Stomach (tissue), 9 donors: ENCODE measurements around the gene NUP35. TPM values are rescaled to one million over a fixed set of nuclear protein-coding genes. Genes with fewer than 3 reads are reported as not detected.

Experiments
- DNase-seq, 2 donors: peaks; one replicate each; pipeline versions ENCODE4 v3.0.0 to v3.0.0-alpha.2; 2013 to 2019
- H3K27ac ChIP-seq, 5 donors: fragments of 200-600 bp in 4 of 5; sonication (generic) in 4 of 5; one replicate each; pipeline ENCODE4 v1.5.1; 2013 to 2019; ENCODE audit warnings: mild to moderate bottlenecking in 1 of 5, moderate library complexity in 1 of 5
- H3K27me3 ChIP-seq, 3 donors: fragments of 200-600 bp; sonication (generic); one replicate each; pipeline ENCODE4 v1.5.1; 2017 to 2019; ENCODE audit warnings: mixed run types in 1 of 3
- H3K36me3 ChIP-seq, 4 donors: fragments of 200-600 bp; sonication (generic); 1 replicate in 3 of 4; 2 replicates in 1 of 4; pipeline ENCODE4 v1.5.1; 2016 to 2019
- H3K4me1 ChIP-seq, 4 donors: fragments of 200-600 bp; sonication (generic); one replicate each; pipeline ENCODE4 v1.5.1; 2016 to 2019
- H3K4me3 ChIP-seq, 4 donors: fragments of 200-600 bp; sonication (generic) in 3 of 4; one replicate each; pipeline ENCODE4 v1.5.1; 2016 to 2019; ENCODE audit warnings: mild to moderate bottlenecking in 1 of 4
- H3K9me3 ChIP-seq, 4 donors: fragments of 200-600 bp; sonication (generic); one replicate each; pipeline ENCODE4 v1.5.1; 2016 to 2019
- EP300 ChIP-seq: sonication (generic); formaldehyde crosslinking; IDR thresholded peaks from one replicate; pipeline ENCODE4 v1.6.1; 2017; ENCODE audit warnings: antibody characterized with exemption
- POLR2A ChIP-seq, 4 donors: fragments of 450-650 bp; IDR thresholded peaks; one replicate each; pipeline ENCODE4 v1.6.1; 2016; ENCODE audit warnings: antibody characterized with exemption in 4 of 4, control low read depth in 2 of 4, mild to moderate bottlenecking in 1 of 4, moderate library complexity in 1 of 4
- POLR2AphosphoS5 ChIP-seq, 3 donors: sonication (generic); formaldehyde crosslinking; IDR thresholded peaks; one replicate each; pipeline ENCODE4 v1.6.1; 2016; ENCODE audit warnings: antibody characterized with exemption in 3 of 3
- WGBS, 5 donors: extraction: QIAGEN DNeasy Blood & Tissue Kit in 3 of 5; methylation state at CpG; one replicate each; pipeline versions ENCODE4 v1.1.5 to v1.1.7; 2013 to 2018; 5-methylcytosine and 5-hydroxymethylcytosine counted together
- intact Hi-C: fragments of 100-400 bp; cut with DNase I; formaldehyde crosslinking; loops from one replicate; pipeline ENCODE4 v1.15.1; 2023; ENCODE audit warnings: low total_unique reads
- polyA plus RNA-seq, 3 donors: library from polyadenylated mRNA; stranded (reverse); fragments of 200-250 nt; gene quantifications; one replicate each; pipeline ENCODE4 v1.2.3, GENCODE V29; 2013
- total RNA-seq, 5 donors: library from RNA; depleted of rRNA; stranded (reverse); fragments of >200 nt; gene quantifications; one replicate each; pipeline versions ENCODE4 v1.1.0 to v1.2.3, GENCODE V29; 2014 to 2016
- TF ChIP-seq, protein P1 (sequence below), 7 experiments: fragments of 450-650 bp in 4 of 7; fragments of 200-600 bp in 3 of 7; sonication (generic) in 3 of 7; IDR thresholded peaks; one replicate each; pipeline ENCODE4 v1.5.1; 2016 to 2019; ENCODE audit warnings: antibody characterized with exemption in 7 of 7, control low read depth in 2 of 7, mild to moderate bottlenecking in 1 of 7
- donor health status: healthy with polysubstance abuse.
- donor health status: Bipolar disorder and iron deficiency.
- donor health status: healthy.

The NUP35 gene
- total and polyA plus RNA-seq, 8 donors = 1.4 to 59.5 (median 18.0) TPM

DNA sequence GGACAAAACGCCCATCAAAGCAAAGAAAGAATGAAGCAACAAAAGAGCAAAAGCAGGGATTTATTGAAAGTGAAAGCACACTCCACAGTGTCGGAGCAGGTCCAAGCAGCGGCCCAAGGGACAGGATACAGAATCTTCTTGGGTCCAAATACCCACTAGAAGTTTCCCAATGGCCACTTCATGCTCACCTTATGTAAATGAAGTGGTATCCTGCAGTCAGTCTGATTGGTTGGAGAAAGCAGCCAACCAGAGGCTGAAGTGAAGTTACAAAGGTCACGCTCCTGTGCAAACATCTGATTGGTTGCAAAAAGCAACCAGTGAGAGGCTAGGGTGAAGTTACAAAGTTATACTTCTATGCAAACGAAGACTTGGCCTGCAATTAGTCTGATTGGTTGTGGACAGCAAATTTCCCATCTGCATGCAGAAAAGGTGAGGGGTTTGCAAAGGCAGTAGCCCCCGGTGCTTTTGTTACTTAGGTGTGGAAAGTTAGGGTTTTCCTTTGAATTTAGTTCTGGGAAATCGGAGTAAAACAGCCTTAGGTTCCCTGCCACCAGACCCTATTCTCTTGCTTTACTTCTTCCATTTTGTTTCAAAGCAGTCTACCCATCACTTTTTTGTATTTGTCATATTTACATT lies 32.8 kb upstream of the NUP35 start:
- DNase-seq = no peak
- intact Hi-C loops = no loop called here
- H3K36me3 ChIP-seq = peaks cover 0 to 3% (median 0%) of the 10 kb centered on the region in 4 donors
- H3K4me1 ChIP-seq = peaks cover 0 to 11% (median 0%) of the 10 kb centered on the region in 4 donors
- no peak for TF ChIP-seq POLR2AphosphoS5 (IDR thresholded peaks at IDR 0.05)
- peak overlapping the region in 1 of 5 donors; percentile 24 for H3K27ac ChIP-seq
- H3K4me3 ChIP-seq = peak overlapping the region in 1 of 4 donors; percentile 26
- H3K9me3 ChIP-seq = no peaks in the 10 kb centered on the region
- 85 to 90% (median 89%) methylated on average over 7 of the region's 7 CpGs for WGBS, 5 donors
- no peaks in the 10 kb centered on the region for H3K27me3 ChIP-seq

- H3K9me3 ChIP-seq = no peaks in the 10 kb centered on the region
- peaks cover 0 to 8% (median under 1%) of the 10 kb centered on the region in 4 donors for H3K36me3 ChIP-seq
- H3K27me3 ChIP-seq = no peaks in the 10 kb centered on the region
- intact Hi-C loops = no loop called here
- DNase-seq = no peak
- TF ChIP-seq EP300 (no peak), POLR2A (IDR thresholded peaks at IDR 0.05) (no peak), POLR2AphosphoS5 (IDR thresholded peaks at IDR 0.05) (no peak)
- TF ChIP-seq, protein P1, sequence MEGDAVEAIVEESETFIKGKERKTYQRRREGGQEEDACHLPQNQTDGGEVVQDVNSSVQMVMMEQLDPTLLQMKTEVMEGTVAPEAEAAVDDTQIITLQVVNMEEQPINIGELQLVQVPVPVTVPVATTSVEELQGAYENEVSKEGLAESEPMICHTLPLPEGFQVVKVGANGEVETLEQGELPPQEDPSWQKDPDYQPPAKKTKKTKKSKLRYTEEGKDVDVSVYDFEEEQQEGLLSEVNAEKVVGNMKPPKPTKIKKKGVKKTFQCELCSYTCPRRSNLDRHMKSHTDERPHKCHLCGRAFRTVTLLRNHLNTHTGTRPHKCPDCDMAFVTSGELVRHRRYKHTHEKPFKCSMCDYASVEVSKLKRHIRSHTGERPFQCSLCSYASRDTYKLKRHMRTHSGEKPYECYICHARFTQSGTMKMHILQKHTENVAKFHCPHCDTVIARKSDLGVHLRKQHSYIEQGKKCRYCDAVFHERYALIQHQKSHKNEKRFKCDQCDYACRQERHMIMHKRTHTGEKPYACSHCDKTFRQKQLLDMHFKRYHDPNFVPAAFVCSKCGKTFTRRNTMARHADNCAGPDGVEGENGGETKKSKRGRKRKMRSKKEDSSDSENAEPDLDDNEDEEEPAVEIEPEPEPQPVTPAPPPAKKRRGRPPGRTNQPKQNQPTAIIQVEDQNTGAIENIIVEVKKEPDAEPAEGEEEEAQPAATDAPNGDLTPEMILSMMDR (IDR thresholded peaks at IDR 0.05) = no peak
- WGBS, 5 donors = 87 to 98% (median 95%) methylated on average over 2 of the region's 2 CpGs
- no peak overlapping the region for H3K27ac ChIP-seq
- no peak overlapping the region for H3K4me3 ChIP-seq
- H3K4me1 ChIP-seq = peaks cover 0 to 11% (median 0%) of the 10 kb centered on the region in 4 donors
These were observed 32.3 kb upstream of the NUP35 start for GRCh38 chr2:183091954-183092345.

DNA sequence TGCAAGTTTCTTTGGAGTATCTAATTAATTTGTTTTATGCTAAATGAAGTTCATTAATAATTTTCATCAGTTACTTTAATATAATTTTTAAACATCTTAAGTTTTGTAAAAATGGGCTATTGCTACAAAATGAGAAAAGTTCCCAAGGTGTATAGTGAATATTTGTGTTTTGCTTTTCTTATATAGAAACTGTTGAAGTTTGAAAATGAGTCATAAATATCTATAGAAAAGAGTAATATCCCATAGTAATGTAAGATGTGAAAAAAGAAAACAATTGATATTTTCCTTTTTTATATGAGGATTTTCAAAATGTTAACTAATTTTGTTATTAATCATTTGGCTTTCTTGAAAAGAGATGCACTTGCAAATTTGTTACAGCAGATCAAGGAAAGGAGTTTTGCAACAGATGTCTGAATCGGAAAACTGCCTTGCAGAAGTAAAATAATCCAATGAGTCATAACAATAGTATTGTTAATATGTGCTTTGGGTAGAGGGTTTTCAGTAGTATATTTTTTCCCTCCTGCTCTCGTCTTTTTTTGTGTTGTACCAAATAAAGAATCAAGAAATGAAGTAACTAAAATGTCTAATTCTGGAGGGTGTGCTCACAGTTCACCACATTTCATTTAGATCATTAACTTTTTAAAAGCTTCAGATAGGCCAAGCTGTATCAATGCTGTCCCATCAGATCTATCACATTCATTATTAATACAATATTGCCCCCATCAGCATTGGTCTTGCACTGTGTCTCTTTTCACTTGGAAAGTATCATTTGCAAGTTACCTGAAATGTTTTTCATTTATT lies 30.2 kb upstream of the NUP35 start:
- Histone ChIP-seq H3K4me1 (peaks cover 0 to 11% (median 0%) of the 10 kb centered on the region in 4 donors), H3K27ac (no peak overlapping the region), H3K4me3 (no peak overlapping the region), H3K36me3 (peaks cover 0 to 15% (median 6%) of the 10 kb centered on the region in 4 donors), H3K9me3 (no peaks in the 10 kb centered on the region), H3K27me3 (no peaks in the 10 kb centered on the region)
- WGBS, 5 donors = 26 to 44% (median 38%) methylated on average over 2 of the region's 2 CpGs
- intact Hi-C loops = no loop called here
- no peak for DNase-seq
- TF ChIP-seq EP300 (no peak), POLR2A (IDR thresholded peaks at IDR 0.05) (no peak)
- TF ChIP-seq, protein P1 (IDR thresholded peaks at IDR 0.05) = peak in 2 of 7 experiments; percentile 21 to 39

DNA sequence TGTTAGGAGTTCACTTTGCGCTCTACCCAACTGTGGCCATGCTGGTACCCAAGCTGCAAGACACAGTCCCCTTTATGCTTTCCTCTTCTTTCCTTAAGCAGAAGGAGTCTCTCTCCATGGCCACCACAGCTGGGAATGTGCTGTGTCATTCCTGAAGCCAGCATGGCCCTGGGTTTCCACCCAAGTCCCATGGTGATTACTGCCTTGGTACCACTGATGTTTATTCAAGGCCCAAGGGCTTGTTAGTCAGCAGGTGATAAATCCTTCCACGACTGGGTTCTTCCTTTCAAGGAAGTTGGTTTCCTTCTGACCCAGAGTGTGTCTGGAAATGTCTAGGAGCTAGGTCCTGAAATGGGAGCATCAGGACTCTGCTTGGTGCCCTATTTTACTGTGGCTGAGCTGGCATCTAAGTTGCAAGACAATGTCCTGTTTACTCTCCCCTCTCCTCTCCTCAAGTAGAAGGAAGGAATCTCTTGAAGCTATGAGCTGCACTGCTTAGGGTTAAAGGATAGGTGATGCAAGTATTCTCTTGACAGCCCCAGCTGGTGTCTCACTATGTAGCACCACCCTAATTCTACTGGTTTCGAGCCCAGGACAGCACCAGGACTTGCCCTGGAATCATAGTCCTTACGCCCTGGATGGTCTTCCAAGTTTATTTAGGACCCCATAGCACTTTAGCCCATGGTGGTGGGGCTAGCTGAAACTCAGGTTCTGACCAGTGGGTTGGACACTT lies 18.7 kb upstream of the NUP35 start:
- no peak for DNase-seq
- Histone ChIP-seq H3K27ac (no peak overlapping the region), H3K4me3 (no peak overlapping the region), H3K27me3 (no peaks in the 10 kb centered on the region), H3K9me3 (no peaks in the 10 kb centered on the region), H3K4me1 (no peaks in the 10 kb centered on the region), H3K36me3 (no peaks in the 10 kb centered on the region)
- intact Hi-C loops = no loop called here
- TF ChIP-seq EP300 (no peak), POLR2A (IDR thresholded peaks at IDR 0.05) (no peak), POLR2AphosphoS5 (IDR thresholded peaks at IDR 0.05) (no peak)
- TF ChIP-seq, protein P1 (IDR thresholded peaks at IDR 0.05) = no peak
- 68 to 72% (median 69%) methylated on average over 4 of the region's 4 CpGs for WGBS, 5 donors
